Measurements from ENCODE around the gene MINDY1. TPM values are rescaled to one million over a fixed set of nuclear protein-coding genes. Genes with fewer than 3 reads are reported as not detected.

The MINDY1 gene
- total RNA-seq, 1 donor from 2014 or later, result 11.2 TPM

- Mint-ChIP-seq H3K4me1 (ENCODE audit: unreplicated experiment) (peaks cover 52% of the 10 kb centered on the region), H3K27me3 (ENCODE audit: unreplicated experiment) (peaks cover 26% of the 10 kb centered on the region)
Measured at GRCh38 chr1:150973258-150973835, 33.4 kb downstream of the MINDY1 start.

GRCh38 chr1:150972417-150972940, 34.2 kb downstream of the MINDY1 start:
- Mint-ChIP-seq H3K36me3 (ENCODE audit: low read depth, unreplicated experiment) (peaks cover 19% of the 10 kb centered on the region), H3K27ac (ENCODE audit: unreplicated experiment) (peak overlapping the region; percentile 58), H3K4me3 (ENCODE audit: unreplicated experiment) (peak overlapping the region; percentile 88), H3K4me1 (ENCODE audit: unreplicated experiment) (peaks cover 50% of the 10 kb centered on the region), H3K9me3 (ENCODE audit: unreplicated experiment) (no peaks in the 10 kb centered on the region), H3K27me3 (ENCODE audit: unreplicated experiment) (peaks cover 26% of the 10 kb centered on the region)
- no peak for TF ChIP-seq CTCF (IDR thresholded peaks at IDR 0.05; ENCODE audit: unreplicated experiment)
- DNase-seq (ENCODE audit: low spot score), result no peak

More at GRCh38 chr1:150973258-150973835, 33.4 kb downstream of the MINDY1 start:
- Mint-ChIP-seq H3K27ac (ENCODE audit: unreplicated experiment) (peak overlapping the region; percentile 58), H3K36me3 (ENCODE audit: low read depth, unreplicated experiment) (peaks cover 11% of the 10 kb centered on the region), H3K4me3 (ENCODE audit: unreplicated experiment) (peak overlapping the region; percentile 88), H3K9me3 (ENCODE audit: unreplicated experiment) (no peaks in the 10 kb centered on the region)
- no peak for DNase-seq (ENCODE audit: low spot score)
- no peak for TF ChIP-seq CTCF (IDR thresholded peaks at IDR 0.05; ENCODE audit: unreplicated experiment)

- H3K27me3 Mint-ChIP-seq (ENCODE audit: unreplicated experiment), result peaks cover 29% of the 10 kb centered on the region
- H3K36me3 Mint-ChIP-seq (ENCODE audit: low read depth, unreplicated experiment), result peaks cover 24% of the 10 kb centered on the region
- DNase-seq (ENCODE audit: low spot score), result no peak
- TF ChIP-seq CTCF (IDR thresholded peaks at IDR 0.05; ENCODE audit: unreplicated experiment), result no peak
- H3K4me3 Mint-ChIP-seq (ENCODE audit: unreplicated experiment), result peak overlapping the region; percentile 88
- H3K9me3 Mint-ChIP-seq (ENCODE audit: unreplicated experiment), result no peaks in the 10 kb centered on the region
- peaks cover 44% of the 10 kb centered on the region for H3K4me1 Mint-ChIP-seq (ENCODE audit: unreplicated experiment)
- H3K27ac Mint-ChIP-seq (ENCODE audit: unreplicated experiment), result no peak overlapping the region
Measured at GRCh38 chr1:150971583-150972416, 34.9 kb downstream of the MINDY1 start.

GRCh38 chr1:150970808-150971582, 35.7 kb downstream of the MINDY1 start:
- Mint-ChIP-seq H3K4me3 (ENCODE audit: unreplicated experiment) (no peak overlapping the region), H3K27ac (ENCODE audit: unreplicated experiment) (no peak overlapping the region), H3K4me1 (ENCODE audit: unreplicated experiment) (peaks cover 36% of the 10 kb centered on the region), H3K36me3 (ENCODE audit: low read depth, unreplicated experiment) (peaks cover 32% of the 10 kb centered on the region), H3K9me3 (ENCODE audit: unreplicated experiment) (no peaks in the 10 kb centered on the region), H3K27me3 (ENCODE audit: unreplicated experiment) (peaks cover 22% of the 10 kb centered on the region)
- no peak for DNase-seq (ENCODE audit: low spot score)
- no peak for TF ChIP-seq CTCF (IDR thresholded peaks at IDR 0.05; ENCODE audit: unreplicated experiment)

Data from endothelial cell (in vitro differentiated cells).